ENCODE measurements around the gene BNC2.

DNA sequence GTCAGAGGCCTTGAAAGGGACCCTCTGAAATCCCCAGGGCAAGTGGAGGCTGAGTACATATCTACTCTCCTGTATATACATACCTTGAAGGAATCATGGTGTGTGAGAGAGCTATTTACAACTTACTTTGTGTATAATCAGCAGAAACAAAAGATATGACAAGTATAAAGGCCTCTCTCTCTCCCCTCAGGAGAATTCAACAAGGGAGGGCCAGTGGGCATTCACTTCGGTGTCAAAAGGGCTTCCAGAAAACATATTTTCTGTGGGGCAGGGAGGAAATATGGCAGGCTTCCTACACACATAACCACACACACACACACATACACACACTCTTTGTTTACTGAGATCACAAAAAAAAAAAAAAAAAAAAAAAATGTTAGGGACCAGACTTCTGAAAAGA is 181.7 kb downstream of the BNC2 start:
- TF ChIP-seq CTCF (IDR thresholded peaks at IDR 0.05) (no peak), POLR2AphosphoS5 (IDR thresholded peaks at IDR 0.05) (no peak), POLR2A (IDR thresholded peaks at IDR 0.05) (no peak)
